ENCODE data around the gene GPR37. TPM values are rescaled to one million over a fixed set of nuclear protein-coding genes. Genes with fewer than 3 reads are reported as not detected.

The GPR37 gene
- polyA plus RNA-seq, 1 of the 3 experiments (the other 2 are of a cell fraction): 0.03 TPM

DNA sequence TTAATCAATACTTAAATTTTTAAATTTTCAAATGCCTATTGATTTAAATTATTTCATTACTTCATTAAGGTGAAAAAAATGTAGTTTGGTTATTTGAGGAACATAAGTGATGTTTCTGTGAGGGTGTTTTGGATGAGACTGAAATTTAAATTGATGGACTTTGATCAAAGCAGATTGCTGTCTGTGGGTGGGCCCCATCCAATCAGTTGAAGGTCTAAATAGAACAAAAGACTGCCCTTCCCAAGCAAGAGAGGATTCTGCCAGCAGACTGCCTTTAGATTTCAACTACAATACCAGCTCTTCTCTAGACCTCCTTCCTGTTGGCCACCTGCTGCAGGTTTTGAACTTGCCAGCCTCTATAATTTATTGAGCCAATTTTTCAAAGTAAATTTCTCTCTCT is 14.5 kb upstream of the GPR37 start:
- Histone ChIP-seq H3K27me3 (ENCODE audit: insufficient read depth) (no peaks in the 10 kb centered on the region), H3K9me3 (no peaks in the 10 kb centered on the region), H2AFZ (ENCODE audit: low read depth) (no peak overlapping the region), H4K20me1 (ENCODE audit: insufficient read depth) (no peaks in the 10 kb centered on the region), H3K4me3 (ENCODE audit: low read depth in 2 of 2, low read length in 1 of 2) (no peak overlapping the region), H3K4me1 (ENCODE audit: control insufficient read depth in 1 of 2, insufficient read depth in 2 of 2, low read depth in 1 of 2, low read length in 1 of 2) (no peaks in the 10 kb centered on the region), H3K79me2 (ENCODE audit: insufficient read depth) (no peaks in the 10 kb centered on the region), H3F3A (replicated peaks; ENCODE audit: insufficient read depth) (no peaks in the 10 kb centered on the region), H3K36me3 (replicated peaks in 1 of 2; ENCODE audit: control insufficient read depth in 1 of 2, insufficient read depth in 2 of 2, low read length in 1 of 2) (no peaks in the 10 kb centered on the region), H3K9ac (no peak overlapping the region), H3K4me2 (no peak overlapping the region), H3K27ac (ENCODE audit: low read depth in 2 of 2, low read length in 1 of 2) (no peak overlapping the region), H3K9me2 (no peaks in the 10 kb centered on the region)
- TF ChIP-seq RCOR1 (IDR thresholded peaks at IDR 0.05; ENCODE audit: low read length) (no peak), CHD2 (IDR thresholded peaks at IDR 0.05; ENCODE audit: low read length, partially characterized antibody) (no peak), NRF1 (IDR thresholded peaks at IDR 0.05; ENCODE audit: low read depth, low read length) (no peak), CTCF (IDR thresholded peaks at IDR 0.05) (no peak), IRF3 (IDR thresholded peaks at IDR 0.05; ENCODE audit: low read depth, low read length) (no peak), YY1 (IDR thresholded peaks at IDR 0.05; ENCODE audit: low read depth) (no peak), RXRA (IDR thresholded peaks at IDR 0.05; ENCODE audit: borderline replicate concordance, low read depth) (no peak), TEAD4 (IDR thresholded peaks at IDR 0.05; ENCODE audit: borderline replicate concordance, insufficient read depth) (no peak), ELF1 (IDR thresholded peaks at IDR 0.05) (no peak), TAF1 (IDR thresholded peaks at IDR 0.05; ENCODE audit: borderline replicate concordance, low read depth, low read length) (no peak), JUND (IDR thresholded peaks at IDR 0.05) (no peak), FOXM1 (IDR thresholded peaks at IDR 0.05; ENCODE audit: low read depth) (no peak), NFIC (IDR thresholded peaks at IDR 0.05; ENCODE audit: borderline replicate concordance) (no peak), SMC3 (IDR thresholded peaks at IDR 0.05; ENCODE audit: low read depth, low read length) (no peak), EP300 (IDR thresholded peaks at IDR 0.05; ENCODE audit: borderline replicate concordance in 1 of 2, low read depth in 1 of 2, low read length in 1 of 2) (no peak), EZH2phosphoT487 (IDR thresholded peaks at IDR 0.05; ENCODE audit: borderline replicate concordance, low read depth) (no peak)
- TF ChIP-seq, protein P1, sequence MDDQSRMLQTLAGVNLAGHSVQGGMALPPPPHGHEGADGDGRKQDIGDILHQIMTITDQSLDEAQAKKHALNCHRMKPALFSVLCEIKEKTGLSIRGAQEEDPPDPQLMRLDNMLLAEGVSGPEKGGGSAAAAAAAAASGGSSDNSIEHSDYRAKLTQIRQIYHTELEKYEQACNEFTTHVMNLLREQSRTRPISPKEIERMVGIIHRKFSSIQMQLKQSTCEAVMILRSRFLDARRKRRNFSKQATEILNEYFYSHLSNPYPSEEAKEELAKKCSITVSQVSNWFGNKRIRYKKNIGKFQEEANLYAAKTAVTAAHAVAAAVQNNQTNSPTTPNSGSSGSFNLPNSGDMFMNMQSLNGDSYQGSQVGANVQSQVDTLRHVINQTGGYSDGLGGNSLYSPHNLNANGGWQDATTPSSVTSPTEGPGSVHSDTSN (IDR thresholded peaks at IDR 0.05): no peak
- POLR2A ChIA-PET: no interaction called here
- DNase-seq: no peak
- CTCF ChIA-PET: interaction anchor here (1.0 to 8.5 kb wide), 2 partner anchors 609 to 625 kb away, joined by 3 to 102 read pairs; no protein-coding TSS in a partner anchor

Data from SK-N-SH (cell line).